ENCODE data around the gene CEMIP. TPM values are rescaled to one million over a fixed set of nuclear protein-coding genes. Genes with fewer than 3 reads are reported as not detected.

Gene CEMIP
- polyA plus RNA-seq, 2 of the 4 experiments (the other 2 are of a cell fraction) = 0.54 to 0.84 TPM

GRCh38 chr15:80840182-80841130 is 61.3 kb downstream of the CEMIP start:
- Histone ChIP-seq H3K27ac (peak overlapping the region in 1 of 2 experiments; percentile 30; a peak in 1 of 6 replicates), H3K4me1 (peaks cover 35% of the 10 kb centered on the region), H3K4me2 (no peak overlapping the region), H3K4me3 (no peak overlapping the region), H3K9me3 (no peaks in the 10 kb centered on the region)
- ChIA-PET CTCF (interaction anchor here (1.3 kb wide), 1 partner anchor 33 kb away, joined by 4 read pairs; no protein-coding TSS in a partner anchor), POLR2A (no interaction called here)
- WGBS (ENCODE audit: missing lambda C conversion rate) = 84% methylated on average over 22 of the region's 22 CpGs
- TF ChIP-seq SREBF2 (IDR thresholded peaks at IDR 0.05) (no peak), MAFK (IDR thresholded peaks at IDR 0.05; ENCODE audit: partially characterized antibody) (peak; percentile 44)
- no peak for DNase-seq (ENCODE audit: low read depth in 1 of 2, low spot score in 1 of 2)
- no peak for FAIRE-seq
- ATAC-seq = no peak

- FAIRE-seq = no peak
- H3K4me2 ChIP-seq = no peak overlapping the region; the same call in 2 of the 3 replicates
- no peak overlapping the region for H3K27ac ChIP-seq
- H3K9me3 ChIP-seq = no peaks in the 10 kb centered on the region
- DNase-seq (ENCODE audit: low read depth in 1 of 2, low spot score in 1 of 2) = peak in 1 of 2 experiments; percentile 21
- peaks cover 35% of the 10 kb centered on the region for H3K4me1 ChIP-seq
- peak in 1 of 2 experiments; percentile 49; a peak in 3 of 6 replicates for ATAC-seq
- H3K4me3 ChIP-seq = no peak overlapping the region
- ChIA-PET CTCF (interaction anchor here (1.3 to 4.3 kb wide), 2 partner anchors 11 to 129 kb away, joined by 3 to 15 read pairs; no protein-coding TSS in a partner anchor), POLR2A (no interaction called here)
- WGBS (ENCODE audit: missing lambda C conversion rate) = 66% methylated on average over 5 of the region's 5 CpGs
- TF ChIP-seq MAX (IDR thresholded peaks at IDR 0.05) (no peak), MAFK (IDR thresholded peaks at IDR 0.05; ENCODE audit: partially characterized antibody) (no peak), HOXA7 (CRISPR knock-in tag; IDR thresholded peaks at IDR 0.05) (no peak), RCOR1 (IDR thresholded peaks at IDR 0.05; ENCODE audit: low read depth, low read length) (no peak), USF2 (IDR thresholded peaks at IDR 0.05) (no peak), ELK1 (IDR thresholded peaks at IDR 0.05; ENCODE audit: low read depth, low read length) (no peak), NPAS2 (CRISPR knock-in tag; IDR thresholded peaks at IDR 0.05; ENCODE audit: borderline replicate concordance) (no peak), EP300 (IDR thresholded peaks at IDR 0.05) (no peak), KDM5A (IDR thresholded peaks at IDR 0.05) (no peak), SMC3 (IDR thresholded peaks at IDR 0.05) (no peak), JUN (IDR thresholded peaks at IDR 0.05) (no peak)
Measured at GRCh38 chr15:80841541-80841940, 62.4 kb downstream of the CEMIP start.

GRCh38 chr15:80844011-80844732 is 65.0 kb downstream of the CEMIP start:
- TF ChIP-seq HOXB5 (CRISPR knock-in tag; IDR thresholded peaks at IDR 0.05) = no peak
- TF ChIP-seq NPAS2 (CRISPR knock-in tag; IDR thresholded peaks at IDR 0.05; ENCODE audit: borderline replicate concordance) = no peak
- TF ChIP-seq NR3C1 (IDR thresholded peaks at IDR 0.05) = no peak
- TF ChIP-seq CBX8 (IDR thresholded peaks at IDR 0.05) = no peak
- TF ChIP-seq POLR2AphosphoS2 (conservative IDR thresholded peaks at IDR 0.05; ENCODE audit: low read length) = no peak
- no peak for TF ChIP-seq ELK1 (IDR thresholded peaks at IDR 0.05; ENCODE audit: low read depth, low read length)
- no peak for TF ChIP-seq PHF8 (IDR thresholded peaks at IDR 0.05; ENCODE audit: borderline replicate concordance, low read depth)
- TF ChIP-seq BHLHE40 (IDR thresholded peaks at IDR 0.05; ENCODE audit: low read depth, low read length) = no peak
- TF ChIP-seq JUNB (IDR thresholded peaks at IDR 0.05) = no peak
- TF ChIP-seq EP300 (IDR thresholded peaks at IDR 0.05) = no peak
- TF ChIP-seq EHMT2 (IDR thresholded peaks at IDR 0.05; ENCODE audit: low read depth) = no peak
- no peak for TF ChIP-seq ZSCAN20 (CRISPR knock-in tag; IDR thresholded peaks at IDR 0.05)
- no peak for TF ChIP-seq CBX2 (IDR thresholded peaks at IDR 0.05; ENCODE audit: borderline replicate concordance, low read depth)
- no peak for TF ChIP-seq CTCF (IDR thresholded peaks at IDR 0.05)
- no peak for TF ChIP-seq FOSL2 (IDR thresholded peaks at IDR 0.05)
- TF ChIP-seq FOSL2 (CRISPR knock-in tag; IDR thresholded peaks at IDR 0.05) = no peak
- no peak for TF ChIP-seq ESRRA (IDR thresholded peaks at IDR 0.05; ENCODE audit: borderline replicate concordance, low read length)
- Histone ChIP-seq H3K4me2 (peak overlapping the region; percentile 32; the same call in 1 of the 3 replicates), H3K9me3 (no peaks in the 10 kb centered on the region), H3K4me1 (peaks cover 30% of the 10 kb centered on the region), H3K4me3 (no peak overlapping the region), H3K27ac (peak overlapping the region in 1 of 2 experiments; percentile 42; a peak in 2 of 6 replicates)
- ChIA-PET POLR2A (no interaction called here), CTCF (interaction anchor here (0.6 to 4.3 kb wide), 8 partner anchors 10 to 126 kb away, joined by 3 to 15 read pairs (median 4); partner anchors contain the start of gene CEMIP)
- ATAC-seq = peak; percentile 46; a peak in 2 of 6 replicates
- FAIRE-seq = no peak
- WGBS (ENCODE audit: missing lambda C conversion rate) = 59% methylated on average over 9 of the region's 11 CpGs
- peak in 1 of 2 experiments; percentile 34 for DNase-seq (ENCODE audit: low read depth in 1 of 2, low spot score in 1 of 2)
